HG02678 (cell line): Measurements from ENCODE around the gene AHNAK.
"Not testable (repeated sequence)": the region's sequence is repeated elsewhere in the genome, so short reads cannot be mapped to it uniquely, and the experiment has no call there.

Experiments used
- ATAC-seq: cut with Tn5 transposase; IDR thresholded peaks from one replicate; pipeline ENCODE4 v1.9.1; 2021; ENCODE audit warnings: mild to moderate bottlenecking, moderate library complexity; ENCODE audit not compliant: unreplicated experiment

The AHNAK gene

GRCh38 chr11:62393061-62393611 is 153.5 kb downstream of the AHNAK start:
- no peak for ATAC-seq

DNA sequence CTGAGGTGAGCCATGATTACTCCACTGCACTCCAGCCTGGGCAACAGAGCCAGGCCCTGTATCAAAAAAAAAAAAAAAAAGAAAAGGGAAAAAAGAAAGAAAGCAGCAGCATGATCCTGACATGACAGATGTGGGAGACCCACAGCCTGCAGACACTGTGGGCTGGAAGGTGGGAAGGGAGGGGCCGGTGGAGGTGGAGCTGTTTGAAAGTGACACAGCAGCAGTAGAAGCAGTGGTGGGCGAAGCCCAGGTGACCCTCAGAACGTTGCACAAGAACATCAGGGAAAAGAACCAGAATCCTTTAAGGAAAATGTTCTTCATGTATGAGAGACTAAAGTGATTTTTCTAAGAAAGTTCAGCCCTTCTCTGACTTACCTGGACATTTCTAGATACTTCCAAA is 154.1 kb downstream of the AHNAK start:
- ATAC-seq = no peak

GRCh38 chr11:62391642-62392425 is 154.8 kb downstream of the AHNAK start:
- ATAC-seq = no peak

GRCh38 chr11:62390722-62391121 is 155.9 kb downstream of the AHNAK start:
- ATAC-seq = no peak

GRCh38 chr11:62390237-62390636 is 156.4 kb downstream of the AHNAK start:
- ATAC-seq = no peak

- ATAC-seq = no peak
These were observed 157.6 kb downstream of the AHNAK start for GRCh38 chr11:62388999-62389398.

DNA sequence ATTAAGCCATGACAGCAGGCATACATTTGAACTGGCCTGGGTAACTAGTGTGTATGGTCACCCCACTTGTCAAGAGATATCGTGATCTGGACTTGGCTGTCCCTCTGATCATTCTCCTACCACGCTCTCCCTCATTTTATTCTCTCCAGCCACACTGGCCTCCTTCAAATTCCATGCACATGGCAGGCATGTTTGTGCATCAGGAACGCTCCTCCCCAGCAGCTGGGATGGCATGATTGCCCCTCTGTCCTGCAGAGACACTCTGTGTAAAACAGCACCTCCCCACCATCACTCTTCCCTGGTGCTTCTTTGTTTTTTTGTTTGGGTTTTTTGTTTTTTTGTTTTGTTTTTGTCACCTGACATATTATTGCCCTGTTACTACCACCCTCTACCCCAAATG is 159.2 kb downstream of the AHNAK start:
- ATAC-seq = no peak

GRCh38 chr11:62386083-62386482 is 160.5 kb downstream of the AHNAK start:
- not testable (repeated sequence) for ATAC-seq

DNA sequence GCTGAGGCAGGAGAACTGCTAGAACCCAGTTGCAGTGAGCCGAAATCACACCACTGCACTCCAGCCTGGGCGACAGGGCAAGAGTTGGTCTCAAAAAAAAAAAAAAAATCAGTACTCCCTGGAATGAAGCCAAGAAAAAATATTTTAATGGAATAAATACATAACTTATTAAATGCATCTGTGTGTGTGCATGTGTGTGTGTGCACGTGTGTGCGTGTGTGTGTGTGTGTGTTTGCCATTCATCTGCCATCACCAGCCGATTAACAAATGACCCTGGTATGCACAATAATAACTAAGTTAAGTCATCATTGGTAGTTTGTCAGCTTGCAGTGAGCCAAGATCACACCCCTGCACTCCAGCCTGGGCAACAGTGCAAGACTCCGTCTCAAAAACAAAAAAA is 162.8 kb downstream of the AHNAK start:
- ATAC-seq = no peak
